GM12878 (cell line): ENCODE data around the gene CCDC34.

ENCODE experiments used
- CBX3 ChIP-seq: fragments of 200-600 bp; sonication (generic); IDR thresholded peaks from 2 replicates; pipeline ENCODE4 v1.6.1; 2016; ENCODE audit warnings: low read depth, borderline replicate concordance
- CEBPB ChIP-seq, 2 experiments: fragments of 150-350 bp in 1 of 2; IDR thresholded peaks; 2 replicates each; pipeline ENCODE4 v1.6.1; 2012 to 2014; ENCODE audit warnings: low read depth in 2 of 2, low read length in 2 of 2, borderline replicate concordance in 1 of 2, inconsistent platforms in 1 of 2
- EP300 ChIP-seq, 2 experiments: fragments of 150-350 bp in 1 of 2; IDR thresholded peaks; 2 replicates each; pipeline ENCODE4 v1.6.1; 2011 to 2012; ENCODE audit warnings: low read depth in 2 of 2, low read length in 2 of 2, borderline replicate concordance in 1 of 2, improper control_type of control experiment in 1 of 2, inconsistent platforms in 1 of 2; ENCODE audit not compliant: control insufficient read depth in 1 of 2
- NFYB ChIP-seq: IDR thresholded peaks from 2 replicates; pipeline ENCODE4 v1.6.1; 2011; ENCODE audit warnings: low read depth, mild to moderate bottlenecking, low read length, improper control_type of control experiment, moderate library complexity; ENCODE audit not compliant: insufficient read depth
- POLR2A ChIP-seq: IDR thresholded peaks from 2 replicates; pipeline ENCODE4 v1.6.1; 2011; ENCODE audit warnings: low read depth, mild to moderate bottlenecking, low read length
- POLR2AphosphoS5 ChIP-seq: IDR thresholded peaks from 2 replicates; pipeline ENCODE4 v1.6.1; 2011; ENCODE audit warnings: mild to moderate bottlenecking, low read length, inconsistent platforms
- YY1 ChIP-seq: IDR thresholded peaks from 2 replicates; pipeline ENCODE4 v1.6.1; 2011; ENCODE audit warnings: low read depth, mild to moderate bottlenecking, low read length

DNA sequence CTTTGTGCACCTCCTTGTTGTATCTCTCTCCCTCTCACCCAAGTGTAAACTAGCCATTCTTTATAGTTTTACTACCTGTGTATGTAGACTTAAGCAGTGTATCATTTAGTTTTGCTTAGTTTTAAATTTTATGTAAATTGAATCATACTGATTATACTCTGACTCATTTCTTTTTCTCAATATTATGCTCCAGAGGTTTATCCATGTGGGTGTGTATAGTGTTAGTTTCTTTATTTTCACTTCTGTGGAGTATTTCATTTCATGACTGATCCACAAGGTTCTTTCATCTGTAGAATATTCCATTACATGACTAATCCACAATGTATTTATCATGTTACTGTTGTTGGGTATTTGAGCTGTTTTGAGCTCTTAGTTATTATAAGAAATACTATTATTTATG lies 62.0 kb downstream of the CCDC34 start:
- TF ChIP-seq NFYB (no peak), YY1 (no peak), POLR2A (no peak), EP300 (IDR thresholded peaks at IDR 0.05; ENCODE audit: borderline replicate concordance in 1 of 2, control insufficient read depth in 1 of 2, low read depth in 2 of 2, low read length in 2 of 2) (no peak), CBX3 (no peak), CEBPB (IDR thresholded peaks at IDR 0.05; ENCODE audit: borderline replicate concordance in 1 of 2, low read depth in 2 of 2, low read length in 2 of 2) (no peak), POLR2AphosphoS5 (no peak)
